ENCODE results near the gene TNS1.

- TF ChIP-seq, protein P1, sequence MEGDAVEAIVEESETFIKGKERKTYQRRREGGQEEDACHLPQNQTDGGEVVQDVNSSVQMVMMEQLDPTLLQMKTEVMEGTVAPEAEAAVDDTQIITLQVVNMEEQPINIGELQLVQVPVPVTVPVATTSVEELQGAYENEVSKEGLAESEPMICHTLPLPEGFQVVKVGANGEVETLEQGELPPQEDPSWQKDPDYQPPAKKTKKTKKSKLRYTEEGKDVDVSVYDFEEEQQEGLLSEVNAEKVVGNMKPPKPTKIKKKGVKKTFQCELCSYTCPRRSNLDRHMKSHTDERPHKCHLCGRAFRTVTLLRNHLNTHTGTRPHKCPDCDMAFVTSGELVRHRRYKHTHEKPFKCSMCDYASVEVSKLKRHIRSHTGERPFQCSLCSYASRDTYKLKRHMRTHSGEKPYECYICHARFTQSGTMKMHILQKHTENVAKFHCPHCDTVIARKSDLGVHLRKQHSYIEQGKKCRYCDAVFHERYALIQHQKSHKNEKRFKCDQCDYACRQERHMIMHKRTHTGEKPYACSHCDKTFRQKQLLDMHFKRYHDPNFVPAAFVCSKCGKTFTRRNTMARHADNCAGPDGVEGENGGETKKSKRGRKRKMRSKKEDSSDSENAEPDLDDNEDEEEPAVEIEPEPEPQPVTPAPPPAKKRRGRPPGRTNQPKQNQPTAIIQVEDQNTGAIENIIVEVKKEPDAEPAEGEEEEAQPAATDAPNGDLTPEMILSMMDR (IDR thresholded peaks at IDR 0.05), result no peak
- TF ChIP-seq, protein P2, sequence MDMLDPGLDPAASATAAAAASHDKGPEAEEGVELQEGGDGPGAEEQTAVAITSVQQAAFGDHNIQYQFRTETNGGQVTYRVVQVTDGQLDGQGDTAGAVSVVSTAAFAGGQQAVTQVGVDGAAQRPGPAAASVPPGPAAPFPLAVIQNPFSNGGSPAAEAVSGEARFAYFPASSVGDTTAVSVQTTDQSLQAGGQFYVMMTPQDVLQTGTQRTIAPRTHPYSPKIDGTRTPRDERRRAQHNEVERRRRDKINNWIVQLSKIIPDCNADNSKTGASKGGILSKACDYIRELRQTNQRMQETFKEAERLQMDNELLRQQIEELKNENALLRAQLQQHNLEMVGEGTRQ (CRISPR knock-in tag; IDR thresholded peaks at IDR 0.05), result no peak
- TF ChIP-seq SMAD3 (CRISPR knock-in tag; IDR thresholded peaks at IDR 0.05; ENCODE audit: borderline replicate concordance), result no peak
Measured at GRCh38 chr2:217856159-217856558, 146.6 kb downstream of the TNS1 start.

Measured in WTC11 (cell line).